ENCODE results near the gene ALDH16A1.

The ALDH16A1 gene

DNA sequence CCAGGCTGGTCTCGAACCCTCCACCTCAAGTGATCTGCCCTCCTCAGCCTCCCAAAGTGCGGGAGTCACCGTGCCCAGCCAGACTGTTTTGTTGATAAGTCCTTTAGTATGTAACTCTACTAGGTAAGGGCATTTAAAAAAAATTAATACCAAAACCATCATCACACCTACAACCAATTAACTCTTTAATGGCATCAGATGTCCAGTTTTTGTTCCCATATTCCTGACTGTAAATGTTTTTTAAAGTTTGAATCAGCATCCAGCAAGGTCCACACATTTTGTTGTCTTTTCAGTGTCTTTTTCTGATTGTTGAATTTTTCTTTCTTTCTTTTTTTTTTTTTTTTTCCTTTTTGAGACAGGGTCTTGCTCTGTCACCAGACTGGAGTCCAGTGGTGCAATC is 65.0 kb downstream of the ALDH16A1 start:
- DNase-seq = no peak

Data from T-helper 1 cell (primary cell).